Endodermal cell (in vitro differentiated cells): ENCODE data around the gene KIAA1958. TPM values are rescaled to one million over a fixed set of nuclear protein-coding genes. Genes with fewer than 3 reads are reported as not detected.

Experiments
- DNase-seq: peaks from one replicate; pipeline ENCODE4 v3.0.0-alpha.2; 2017
- H3K27ac ChIP-seq: 2 replicates; pipeline ENCODE4 v1.5.1; 2013; ENCODE audit warnings: mild to moderate bottlenecking, low read depth, low read length, moderate library complexity
- H3K27me3 ChIP-seq: 2 replicates; pipeline ENCODE4 v1.6.1; 2013; ENCODE audit warnings: mild to moderate bottlenecking, low read length, moderate library complexity; ENCODE audit not compliant: insufficient read depth, control insufficient read depth, poor library complexity, severe bottlenecking
- H3K36me3 ChIP-seq: 2 replicates; pipeline ENCODE4 v1.7.0; 2013; ENCODE audit warnings: mild to moderate bottlenecking, low read length, moderate library complexity; ENCODE audit not compliant: control insufficient read depth, insufficient read depth
- H3K4me1 ChIP-seq: one replicate; pipeline ENCODE4 v1.7.0; 2013; ENCODE audit warnings: low read length; ENCODE audit not compliant: control insufficient read depth, insufficient read depth
- H3K4me3 ChIP-seq: 2 replicates; pipeline ENCODE4 v1.5.1; 2013; ENCODE audit warnings: mild to moderate bottlenecking, low read length, moderate library complexity
- H3K9ac ChIP-seq: 2 replicates; pipeline ENCODE4 v1.6.1; 2013; ENCODE audit warnings: mild to moderate bottlenecking, low read length, moderate library complexity; ENCODE audit not compliant: poor library complexity, severe bottlenecking; ENCODE audit errors: extremely low read depth
- H3K9me3 ChIP-seq: 2 replicates; pipeline ENCODE4 v1.6.1; 2013; ENCODE audit warnings: mild to moderate bottlenecking, low read length, moderate library complexity; ENCODE audit not compliant: control insufficient read depth
- H3K27ac Mint-ChIP-seq: 2 replicates; pipeline ENCODE4 v1.8.0; 2020; ENCODE audit warnings: mixed read lengths
- H3K27me3 Mint-ChIP-seq: 2 replicates; pipeline ENCODE4 v1.8.0; 2021; ENCODE audit warnings: mild to moderate bottlenecking, mixed read lengths; ENCODE audit not compliant: insufficient read depth
- H3K36me3 Mint-ChIP-seq: 2 replicates; pipeline ENCODE4 v1.8.0; 2020; ENCODE audit warnings: low read depth, mixed read lengths
- H3K4me1 Mint-ChIP-seq: 2 replicates; pipeline ENCODE4 v1.8.0; 2020; ENCODE audit warnings: mixed read lengths
- H3K4me3 Mint-ChIP-seq: 2 replicates; pipeline ENCODE4 v1.8.0; 2020; ENCODE audit warnings: mild to moderate bottlenecking, moderate library complexity, mixed read lengths
- H3K9me3 Mint-ChIP-seq: 2 replicates; pipeline ENCODE4 v1.8.0; 2020; ENCODE audit warnings: mild to moderate bottlenecking, mixed read lengths
- CTCF ChIP-seq: fragments of 200-600 bp; sonication (generic); conservative IDR thresholded peaks from 2 replicates; pipeline ENCODE4 v1.5.0; 2021; ENCODE audit warnings: antibody characterized with exemption, mild to moderate bottlenecking
- WGBS, 2 experiments: methylation state at CpG; one replicate each; pipeline versions ENCODE4 v1.1.5 to v1.1.7; 2013; ENCODE audit warnings: missing lambda C conversion rate in 2 of 2, mixed read lengths in 1 of 2; ENCODE audit not compliant: insufficient coverage in 1 of 2, insufficient read length in 1 of 2; 5-methylcytosine and 5-hydroxymethylcytosine counted together
- total RNA-seq, 2 donors: library from RNA; stranded (reverse); fragmentation: NEBNext Ultra II Directional in 1 of 2; extraction: Animal tissue kit (Norgen Biotek cat#: 25700) in 1 of 2; gene quantifications; 2 replicates in 1 of 2; 3 replicates in 1 of 2; pipeline ENCODE4 v1.2.1, GENCODE V29; 2021

Gene KIAA1958
- total RNA-seq, 2 donors from 2014 or later, result 44.6 to 50.9 TPM

- Mint-ChIP-seq H3K27ac (no peak overlapping the region), H3K27me3 (no peaks in the 10 kb centered on the region), H3K4me1 (peaks cover 11% of the 10 kb centered on the region), H3K4me3 (no peak overlapping the region), H3K36me3 (peaks cover 12% of the 10 kb centered on the region), H3K9me3 (no peaks in the 10 kb centered on the region)
- no peaks in the 10 kb centered on the region for H3K4me1 ChIP-seq
- WGBS, 2 experiments, result 100% methylated on average over 1 of the region's 3 CpGs; no CpG with 5 or more reads in 1 of the 2 experiments
- no peak for TF ChIP-seq CTCF
- H3K4me3 ChIP-seq, result no peak overlapping the region
- no peaks in the 10 kb centered on the region for H3K36me3 ChIP-seq
- no peak overlapping the region for H3K9ac ChIP-seq
- no peaks in the 10 kb centered on the region for H3K9me3 ChIP-seq
- no peaks in the 10 kb centered on the region for H3K27me3 ChIP-seq
- no peak for DNase-seq
- no peak overlapping the region for H3K27ac ChIP-seq
These were observed 34.0 kb downstream of the KIAA1958 start for GRCh38 chr9:112520656-112521055.

DNA sequence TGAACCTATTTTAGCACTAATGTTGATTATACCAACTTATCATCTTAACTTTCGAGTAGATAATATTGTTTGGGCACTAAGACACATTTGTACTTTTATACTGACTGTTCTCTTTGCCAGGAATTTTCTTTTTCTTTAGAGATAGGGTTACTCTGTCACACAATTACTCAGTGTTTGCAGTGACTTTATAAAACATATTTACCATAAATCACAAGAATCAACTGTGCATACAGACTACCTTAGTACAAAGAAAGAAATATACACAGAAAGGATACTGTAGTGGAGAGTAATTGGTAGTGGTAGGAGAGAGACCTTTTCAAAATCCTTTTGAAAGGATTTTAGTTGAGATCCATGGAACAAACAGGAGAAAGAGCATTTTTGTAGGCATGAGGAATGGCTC is 40.3 kb downstream of the KIAA1958 start:
- Histone ChIP-seq H3K9ac (no peak overlapping the region), H3K36me3 (no peaks in the 10 kb centered on the region), H3K27ac (no peak overlapping the region), H3K4me1 (no peaks in the 10 kb centered on the region), H3K9me3 (no peaks in the 10 kb centered on the region), H3K4me3 (no peak overlapping the region), H3K27me3 (no peaks in the 10 kb centered on the region)
- Mint-ChIP-seq H3K4me1 (peaks cover 19% of the 10 kb centered on the region), H3K4me3 (no peak overlapping the region), H3K27me3 (no peaks in the 10 kb centered on the region), H3K27ac (no peak overlapping the region), H3K36me3 (no peaks in the 10 kb centered on the region), H3K9me3 (no peaks in the 10 kb centered on the region)
- no peak for DNase-seq
- TF ChIP-seq CTCF, result no peak
- 100% methylated on average over 1 of the region's 1 CpG; no CpG with 5 or more reads in 1 of the 2 experiments for WGBS, 2 experiments

GRCh38 chr9:112527959-112528358 is 41.3 kb downstream of the KIAA1958 start:
- Histone ChIP-seq H3K27me3 (no peaks in the 10 kb centered on the region), H3K27ac (no peak overlapping the region), H3K9ac (no peak overlapping the region), H3K9me3 (no peaks in the 10 kb centered on the region), H3K4me1 (no peaks in the 10 kb centered on the region), H3K36me3 (no peaks in the 10 kb centered on the region), H3K4me3 (no peak overlapping the region)
- Mint-ChIP-seq H3K27ac (no peak overlapping the region), H3K27me3 (no peaks in the 10 kb centered on the region), H3K4me1 (peaks cover 24% of the 10 kb centered on the region), H3K4me3 (no peak overlapping the region), H3K9me3 (no peaks in the 10 kb centered on the region), H3K36me3 (no peaks in the 10 kb centered on the region)
- DNase-seq, result no peak
- TF ChIP-seq CTCF, result no peak
- 79 to 80% methylated on average over 2 of the region's 2 CpGs for WGBS, 2 experiments
